ENCODE measurements around the gene CTSL.

The CTSL gene

GRCh38 chr9:87732756-87733155 is 6.8 kb downstream of the CTSL start:
- Histone ChIP-seq H3K9me3 (ENCODE audit: control insufficient read depth, insufficient read depth, low read depth, low read length) (no peaks in the 10 kb centered on the region), H3K27ac (ENCODE audit: extremely low read depth, low read depth, low read length) (no peak overlapping the region), H3K4me1 (ENCODE audit: control insufficient read depth, insufficient read depth, low read length) (no peaks in the 10 kb centered on the region), H3K4me3 (ENCODE audit: low read depth, low read length) (no peak overlapping the region), H3K36me3 (ENCODE audit: control insufficient read depth in 2 of 2, insufficient read depth in 1 of 2, low read length in 2 of 2) (peaks cover 0 to 48% of the 10 kb centered on the region in 2 experiments)
- CTCF ChIA-PET, result interaction anchor here (0.6 kb wide), 1 partner anchor 1318 kb away, joined by 4 read pairs; no protein-coding TSS in a partner anchor
- POLR2A ChIA-PET, result no interaction called here
- TF ChIP-seq ZNF76 (tag by site-specific recombination; IDR thresholded peaks at IDR 0.05; ENCODE audit: borderline replicate concordance, low read depth) (no peak), ZNF26 (tag by site-specific recombination; IDR thresholded peaks at IDR 0.05) (no peak), ZNF221 (tag by site-specific recombination; IDR thresholded peaks at IDR 0.05; ENCODE audit: borderline replicate concordance) (no peak), ZBTB17 (tag by site-specific recombination; IDR thresholded peaks at IDR 0.05) (no peak), ZNF792 (tag by site-specific recombination; IDR thresholded peaks at IDR 0.05) (no peak), ZNF645 (tag by site-specific recombination; IDR thresholded peaks at IDR 0.05) (no peak), RBAK (tag by site-specific recombination; IDR thresholded peaks at IDR 0.05) (no peak), ZNF121 (tag by site-specific recombination; IDR thresholded peaks at IDR 0.05) (no peak), ZNF518A (tag by site-specific recombination; conservative IDR thresholded peaks at IDR 0.05; ENCODE audit: low read depth) (no peak), KLF17 (tag by site-specific recombination; IDR thresholded peaks at IDR 0.05) (no peak), ZNF768 (tag by site-specific recombination; IDR thresholded peaks at IDR 0.05) (no peak), ZNF433 (tag by site-specific recombination; IDR thresholded peaks at IDR 0.05; ENCODE audit: low read depth) (no peak), ZNF660 (tag by site-specific recombination; IDR thresholded peaks at IDR 0.05) (no peak), ZEB2 (tag by site-specific recombination; IDR thresholded peaks at IDR 0.05) (no peak)

- Histone ChIP-seq H3K4me1 (ENCODE audit: control insufficient read depth, insufficient read depth, low read length) (no peaks in the 10 kb centered on the region), H3K36me3 (ENCODE audit: control insufficient read depth in 2 of 2, insufficient read depth in 1 of 2, low read length in 2 of 2) (peaks cover 0 to 41% of the 10 kb centered on the region in 2 experiments), H3K27ac (ENCODE audit: extremely low read depth, low read depth, low read length) (no peak overlapping the region), H3K4me3 (ENCODE audit: low read depth, low read length) (no peak overlapping the region), H3K9me3 (ENCODE audit: control insufficient read depth, insufficient read depth, low read depth, low read length) (no peaks in the 10 kb centered on the region)
- ChIA-PET CTCF (no interaction called here), POLR2A (no interaction called here)
- no peak for TF ChIP-seq GLI2 (tag by site-specific recombination; IDR thresholded peaks at IDR 0.05; ENCODE audit: borderline replicate concordance, low read depth)
- no peak for TF ChIP-seq PRDM10 (tag by site-specific recombination; IDR thresholded peaks at IDR 0.05)
- no peak for TF ChIP-seq ZNF707 (tag by site-specific recombination; IDR thresholded peaks at IDR 0.05)
- no peak for TF ChIP-seq SP7 (tag by site-specific recombination; IDR thresholded peaks at IDR 0.05)
- no peak for TF ChIP-seq ZBTB21 (tag by site-specific recombination; IDR thresholded peaks at IDR 0.05)
- no peak for TF ChIP-seq ZNF26 (tag by site-specific recombination; IDR thresholded peaks at IDR 0.05)
- no peak for TF ChIP-seq ZNF747 (tag by site-specific recombination; IDR thresholded peaks at IDR 0.05)
These were observed 7.5 kb downstream of the CTSL start for GRCh38 chr9:87733273-87734052.
